ENCODE results near the gene ASNS. TPM values are rescaled to one million over a fixed set of nuclear protein-coding genes. Genes with fewer than 3 reads are reported as not detected.

Gene ASNS
- total RNA-seq, 1 experiment from 2014 or later, result 95.1 TPM

- Histone ChIP-seq H3K27me3 (ENCODE audit: insufficient read depth, low read length) (no peaks in the 10 kb centered on the region), H3K23ac (ENCODE audit: insufficient read length, low read depth, low read length) (no peak overlapping the region), H2AFZ (ENCODE audit: low read length) (no peak overlapping the region), H3K9ac (ENCODE audit: extremely low read depth, insufficient read length, low read length) (no peak overlapping the region), H4K91ac (ENCODE audit: insufficient read length, low read depth, low read length) (no peak overlapping the region), H2BK20ac (ENCODE audit: low read depth, low read length, poor library complexity, severe bottlenecking) (no peak overlapping the region), H3K79me1 (ENCODE audit: insufficient read depth, low read depth, low read length, poor library complexity, severe bottlenecking) (no peaks in the 10 kb centered on the region), H3K23me2 (ENCODE audit: insufficient read length, low read depth, low read length, poor library complexity, severe bottlenecking) (no peaks in the 10 kb centered on the region), H3K18ac (ENCODE audit: insufficient read length, low read depth, low read length) (no peak overlapping the region), H4K20me1 (ENCODE audit: control insufficient read depth, insufficient read depth, insufficient read length) (no peaks in the 10 kb centered on the region), H2BK15ac (ENCODE audit: low read depth, low read length) (no peak overlapping the region), H3K79me2 (ENCODE audit: insufficient read depth, low read length) (no peaks in the 10 kb centered on the region), H2BK12ac (ENCODE audit: insufficient read length, low read depth, low read length) (no peak overlapping the region), H3K14ac (ENCODE audit: insufficient read depth, low read length) (no peak overlapping the region), H2BK5ac (ENCODE audit: insufficient read length, low read length) (no peak overlapping the region), H3K4me1 (ENCODE audit: insufficient read depth, low read length) (no peaks in the 10 kb centered on the region), H4K5ac (ENCODE audit: insufficient read length, low read depth, low read length) (no peak overlapping the region), H2BK120ac (ENCODE audit: low read depth, low read length, poor library complexity, severe bottlenecking) (no peak overlapping the region), H2AK5ac (ENCODE audit: insufficient read length, low read length) (no peak overlapping the region), H3K9me3 (ENCODE audit: control insufficient read depth, low read depth, low read length) (no peaks in the 10 kb centered on the region), H3K56ac (ENCODE audit: insufficient read length, low read depth, low read length) (no peak overlapping the region), H3K27ac (ENCODE audit: insufficient read length, low read depth, low read length) (no peak overlapping the region), H3K4me2 (ENCODE audit: insufficient read depth, insufficient read length, low read length) (no peak overlapping the region), H3T11ph (ENCODE audit: low read length) (no peak overlapping the region), H4K8ac (replicated peaks; ENCODE audit: insufficient read length, low read depth, low read length) (no peak overlapping the region), H3K4ac (ENCODE audit: low read depth, low read length) (no peak overlapping the region)
- H3K4me1 Mint-ChIP-seq, result no peaks in the 10 kb centered on the region; a peak in 1 of 4 replicates
- H3K9me3 Mint-ChIP-seq, result peaks cover 18 to 20% of the 10 kb centered on the region in 2 experiments
- TF ChIP-seq CTCF (conservative IDR thresholded peaks at IDR 0.05), result no peak
- H3K36me3 Mint-ChIP-seq (ENCODE audit: insufficient read depth in 1 of 3, low read depth in 3 of 3), result peaks cover 1 to 20% (median 4%) of the 10 kb centered on the region in 3 experiments; a peak in 5 of 7 replicates
- WGBS (ENCODE audit: extremely low coverage, insufficient read length, low lambda C conversion rate), result no CpG with 5 or more reads among the region's 6 CpGs
- H3K27me3 Mint-ChIP-seq (ENCODE audit: low read depth), result peaks cover 6% of the 10 kb centered on the region
- H3K27ac Mint-ChIP-seq, result no peak overlapping the region
- no peak overlapping the region for H3K4me3 Mint-ChIP-seq
- DNase-seq, result no peak
Observed at GRCh38 chr7:97842006-97842405, 30.2 kb downstream of the ASNS start.
